Neural progenitor cell (in vitro differentiated cells): ENCODE data around the gene CFAP74. TPM values are rescaled to one million over a fixed set of nuclear protein-coding genes. Genes with fewer than 3 reads are reported as not detected.

Experiments used
- DNase-seq: peaks from one replicate; pipeline ENCODE4 v3.0.0-alpha.2; 2016; ENCODE audit warnings: low spot score
- H2AFZ ChIP-seq: fragments of 200-600 bp; sonication (generic); replicated peaks from 2 replicates; pipeline ENCODE4 v1.6.1; 2016; ENCODE audit warnings: antibody characterized with exemption
- H3F3A ChIP-seq: fragments of 200-600 bp; sonication (generic); 2 replicates; pipeline ENCODE4 v1.6.1; 2016; ENCODE audit warnings: antibody characterized with exemption, low read depth
- H3K27ac ChIP-seq: fragments of 200-600 bp; sonication (generic); 2 replicates; pipeline ENCODE4 v1.5.1; 2016; ENCODE audit warnings: mild to moderate bottlenecking
- H3K27me3 ChIP-seq: fragments of 200-600 bp; sonication (generic); 2 replicates; pipeline ENCODE4 v1.6.1; 2016; ENCODE audit warnings: mild to moderate bottlenecking, moderate library complexity
- H3K36me3 ChIP-seq: fragments of 200-600 bp; sonication (generic); 2 replicates; pipeline ENCODE4 v1.5.1; 2016
- H3K4me1 ChIP-seq: fragments of 200-600 bp; sonication (generic); 2 replicates; pipeline ENCODE4 v1.6.1; 2016; ENCODE audit warnings: mixed run types
- H3K4me2 ChIP-seq: fragments of 200-600 bp; sonication (generic); 2 replicates; pipeline ENCODE4 v1.6.1; 2016
- H3K4me3 ChIP-seq: fragments of 200-600 bp; sonication (generic); 2 replicates; pipeline ENCODE4 v1.5.1; 2016
- H3K79me2 ChIP-seq: fragments of 200-600 bp; sonication (generic); 2 replicates; pipeline ENCODE4 v1.6.1; 2016; ENCODE audit warnings: low read depth
- H3K9ac ChIP-seq: fragments of 200-600 bp; sonication (generic); 2 replicates; pipeline ENCODE4 v1.6.1; 2016
- H3K9me3 ChIP-seq: fragments of 200-600 bp; sonication (generic); 2 replicates; pipeline ENCODE4 v1.5.1; 2016; ENCODE audit warnings: low read depth
- H4K20me1 ChIP-seq: fragments of 200-600 bp; sonication (generic); 2 replicates; pipeline ENCODE4 v1.6.1; 2016; ENCODE audit warnings: low read depth
- H3K27ac Mint-ChIP-seq: 3 replicates; pipeline ENCODE4 v1.8.0; 2021; ENCODE audit warnings: mixed read lengths
- H3K27me3 Mint-ChIP-seq: 2 replicates; pipeline ENCODE4 v1.8.0; 2022; ENCODE audit warnings: low read depth, mild to moderate bottlenecking, inconsistent platforms, moderate library complexity, mixed read lengths; ENCODE audit not compliant: insufficient read depth
- H3K36me3 Mint-ChIP-seq: 3 replicates; pipeline ENCODE4 v1.8.0; 2021; ENCODE audit warnings: mixed read lengths
- H3K4me1 Mint-ChIP-seq: 3 replicates; pipeline ENCODE4 v1.8.0; 2021; ENCODE audit warnings: mixed read lengths
- H3K4me3 Mint-ChIP-seq: 3 replicates; pipeline ENCODE4 v1.8.0; 2021; ENCODE audit warnings: mild to moderate bottlenecking, moderate library complexity, mixed read lengths
- H3K9me3 Mint-ChIP-seq: 3 replicates; pipeline ENCODE4 v1.8.0; 2020; ENCODE audit warnings: mixed read lengths
- EZH2 ChIP-seq: fragments of 200-600 bp; sonication (generic); IDR thresholded peaks from 2 replicates; pipeline ENCODE4 v1.6.1; 2017; ENCODE audit warnings: antibody characterized with exemption, mild to moderate bottlenecking, moderate library complexity
- EZH2phosphoT487 ChIP-seq: fragments of 200-600 bp; sonication (generic); IDR thresholded peaks from 2 replicates; pipeline ENCODE4 v1.6.1; 2017; ENCODE audit warnings: antibody characterized with exemption
- total RNA-seq: library from RNA; depleted of rRNA; stranded (reverse); fragments of >200 nt; gene quantifications from 2 replicates; pipeline ENCODE4 v1.2.3, GENCODE V29; 2015; ENCODE audit warnings: low replicate concordance
- TF ChIP-seq, protein P1 (sequence below): fragments of 200-600 bp; sonication (generic); IDR thresholded peaks from 2 replicates; pipeline ENCODE4 v1.5.1; 2017; ENCODE audit warnings: antibody characterized with exemption, mild to moderate bottlenecking

Gene CFAP74
- total RNA-seq, 1 donor from 2014 or later: not detected

DNA sequence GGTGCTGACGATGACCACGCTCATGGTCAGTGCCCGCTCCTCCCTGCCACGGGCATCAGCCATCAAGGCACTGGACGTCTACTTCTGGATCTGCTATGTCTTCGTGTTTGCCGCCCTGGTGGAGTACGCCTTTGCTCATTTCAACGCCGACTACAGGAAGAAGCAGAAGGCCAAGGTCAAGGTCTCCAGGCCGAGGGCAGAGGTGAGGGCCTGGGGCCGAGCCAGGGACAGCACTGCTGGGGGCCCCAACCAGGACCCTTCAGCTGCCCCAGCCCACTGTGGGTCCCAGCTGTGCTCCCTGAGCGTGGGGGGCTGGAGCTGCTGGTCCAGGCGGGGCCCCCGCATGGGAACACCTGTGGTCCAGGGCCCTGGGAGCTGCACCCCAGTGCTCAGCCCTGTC is 26.0 kb upstream of the CFAP74 start:
- no peak overlapping the region for H3K9ac ChIP-seq
- H3K79me2 ChIP-seq: no peaks in the 10 kb centered on the region
- H3K4me2 ChIP-seq: no peak overlapping the region
- no peak for DNase-seq
- no peaks in the 10 kb centered on the region for H3K4me1 ChIP-seq
- H3F3A ChIP-seq: no peaks in the 10 kb centered on the region
- no peaks in the 10 kb centered on the region for H3K9me3 ChIP-seq
- Mint-ChIP-seq H3K27me3 (peaks cover 5% of the 10 kb centered on the region), H3K4me1 (no peaks in the 10 kb centered on the region), H3K4me3 (no peak overlapping the region), H3K9me3 (no peaks in the 10 kb centered on the region), H3K36me3 (no peaks in the 10 kb centered on the region), H3K27ac (no peak overlapping the region)
- H3K36me3 ChIP-seq: no peaks in the 10 kb centered on the region
- no peak overlapping the region for H3K4me3 ChIP-seq
- H2AFZ ChIP-seq: no peak overlapping the region
- no peaks in the 10 kb centered on the region for H4K20me1 ChIP-seq
- H3K27ac ChIP-seq: no peak overlapping the region
- H3K27me3 ChIP-seq: no peaks in the 10 kb centered on the region
- TF ChIP-seq, protein P1, sequence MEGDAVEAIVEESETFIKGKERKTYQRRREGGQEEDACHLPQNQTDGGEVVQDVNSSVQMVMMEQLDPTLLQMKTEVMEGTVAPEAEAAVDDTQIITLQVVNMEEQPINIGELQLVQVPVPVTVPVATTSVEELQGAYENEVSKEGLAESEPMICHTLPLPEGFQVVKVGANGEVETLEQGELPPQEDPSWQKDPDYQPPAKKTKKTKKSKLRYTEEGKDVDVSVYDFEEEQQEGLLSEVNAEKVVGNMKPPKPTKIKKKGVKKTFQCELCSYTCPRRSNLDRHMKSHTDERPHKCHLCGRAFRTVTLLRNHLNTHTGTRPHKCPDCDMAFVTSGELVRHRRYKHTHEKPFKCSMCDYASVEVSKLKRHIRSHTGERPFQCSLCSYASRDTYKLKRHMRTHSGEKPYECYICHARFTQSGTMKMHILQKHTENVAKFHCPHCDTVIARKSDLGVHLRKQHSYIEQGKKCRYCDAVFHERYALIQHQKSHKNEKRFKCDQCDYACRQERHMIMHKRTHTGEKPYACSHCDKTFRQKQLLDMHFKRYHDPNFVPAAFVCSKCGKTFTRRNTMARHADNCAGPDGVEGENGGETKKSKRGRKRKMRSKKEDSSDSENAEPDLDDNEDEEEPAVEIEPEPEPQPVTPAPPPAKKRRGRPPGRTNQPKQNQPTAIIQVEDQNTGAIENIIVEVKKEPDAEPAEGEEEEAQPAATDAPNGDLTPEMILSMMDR: no peak
- TF ChIP-seq EZH2: no peak

DNA sequence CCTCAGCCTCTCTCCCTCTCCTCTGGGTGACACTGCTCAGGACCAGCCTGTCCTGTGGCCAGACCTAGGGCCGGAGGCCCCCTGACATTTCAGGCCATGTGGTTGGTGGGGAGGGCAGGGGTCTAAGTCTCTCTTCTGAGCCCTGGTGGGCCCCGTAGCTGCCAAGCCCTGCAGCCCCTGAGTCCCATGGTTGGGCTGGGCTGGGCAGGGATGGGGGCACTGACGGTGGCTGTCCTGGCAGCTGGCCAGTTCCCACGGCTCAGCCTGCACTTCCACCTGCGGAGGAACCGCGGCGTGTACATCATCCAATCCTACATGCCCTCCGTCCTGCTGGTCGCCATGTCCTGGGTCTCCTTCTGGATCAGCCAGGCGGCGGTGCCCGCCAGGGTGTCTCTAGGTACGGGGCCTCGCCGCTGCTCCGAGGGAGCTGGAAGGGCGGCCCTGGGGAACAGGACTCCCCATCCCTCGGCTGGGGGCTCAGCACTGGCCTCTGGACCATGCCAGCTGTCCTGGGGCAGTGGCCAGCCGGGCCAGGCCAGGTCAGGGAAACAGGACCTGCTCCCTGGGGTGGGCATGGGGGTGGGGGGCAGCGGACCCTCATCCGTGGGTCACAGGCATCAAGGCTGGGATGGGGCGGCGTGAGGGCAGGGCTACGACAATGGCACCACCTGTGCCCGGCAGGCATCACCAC is 25.4 kb upstream of the CFAP74 start:
- Histone ChIP-seq H3K4me1 (no peaks in the 10 kb centered on the region), H3K9ac (no peak overlapping the region), H3K79me2 (no peaks in the 10 kb centered on the region), H3K9me3 (no peaks in the 10 kb centered on the region), H3K36me3 (no peaks in the 10 kb centered on the region), H3K4me2 (no peak overlapping the region), H3K27ac (no peak overlapping the region), H2AFZ (no peak overlapping the region), H3K4me3 (no peak overlapping the region), H3K27me3 (no peaks in the 10 kb centered on the region), H4K20me1 (no peaks in the 10 kb centered on the region), H3F3A (no peaks in the 10 kb centered on the region)
- no peak for TF ChIP-seq EZH2phosphoT487
- TF ChIP-seq, protein P1: no peak
- Mint-ChIP-seq H3K9me3 (no peaks in the 10 kb centered on the region), H3K27me3 (peaks cover 3% of the 10 kb centered on the region), H3K36me3 (no peaks in the 10 kb centered on the region), H3K4me1 (no peaks in the 10 kb centered on the region), H3K27ac (no peak overlapping the region), H3K4me3 (no peak overlapping the region)
- DNase-seq: no peak

DNA sequence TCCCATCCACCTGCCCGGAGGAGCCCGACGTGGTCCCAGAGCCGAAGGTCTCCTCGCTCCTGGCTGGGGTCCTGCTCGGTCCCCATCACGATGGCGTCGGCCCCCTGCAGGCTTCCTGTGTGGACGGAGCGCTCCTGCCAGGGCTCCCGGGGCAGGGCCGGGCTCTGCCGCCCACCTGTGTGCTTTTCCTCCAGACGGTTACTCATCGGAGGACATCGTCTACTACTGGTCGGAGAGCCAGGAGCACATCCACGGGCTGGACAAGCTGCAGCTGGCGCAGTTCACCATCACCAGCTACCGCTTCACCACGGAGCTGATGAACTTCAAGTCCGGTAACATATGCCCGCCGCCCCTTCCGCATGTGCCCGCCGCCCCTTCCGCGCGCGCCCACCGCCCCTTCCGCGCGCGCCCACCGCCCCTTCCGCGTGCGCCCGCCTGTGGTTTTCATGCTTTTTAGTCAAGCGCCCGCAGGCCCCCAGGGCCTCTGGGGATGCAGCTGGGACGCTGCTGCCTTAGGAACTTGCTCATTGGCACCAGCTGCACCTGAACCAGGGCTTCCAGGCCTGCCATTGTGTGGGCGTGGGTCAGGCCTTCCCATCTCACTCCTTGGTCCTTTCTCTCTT is 24.5 kb upstream of the CFAP74 start:
- no peak for DNase-seq
- Mint-ChIP-seq H3K4me1 (no peaks in the 10 kb centered on the region), H3K27me3 (peaks cover 3% of the 10 kb centered on the region), H3K27ac (no peak overlapping the region), H3K9me3 (no peaks in the 10 kb centered on the region), H3K36me3 (no peaks in the 10 kb centered on the region), H3K4me3 (no peak overlapping the region)
- TF ChIP-seq EZH2phosphoT487 (no peak), EZH2 (no peak)
- TF ChIP-seq, protein P1: no peak
- no peaks in the 10 kb centered on the region for H3K27me3 ChIP-seq
- no peak overlapping the region for H3K4me3 ChIP-seq
- H3K9me3 ChIP-seq: no peaks in the 10 kb centered on the region
- H3K4me2 ChIP-seq: no peak overlapping the region
- H3K79me2 ChIP-seq: no peaks in the 10 kb centered on the region
- no peak overlapping the region for H3K27ac ChIP-seq
- no peaks in the 10 kb centered on the region for H3K4me1 ChIP-seq
- no peaks in the 10 kb centered on the region for H3F3A ChIP-seq
- H3K36me3 ChIP-seq: no peaks in the 10 kb centered on the region
- H4K20me1 ChIP-seq: no peaks in the 10 kb centered on the region
- no peak overlapping the region for H3K9ac ChIP-seq
- H2AFZ ChIP-seq: no peak overlapping the region
